Mucosa of rectum (tissue), 2 donors: ENCODE measurements around the gene PRKN.

ENCODE experiments used
- H3K27ac ChIP-seq, 2 donors: one replicate each; pipeline ENCODE4 v1.7.0; 2013; ENCODE audit warnings: inconsistent platforms in 2 of 2, low read depth in 2 of 2, low read length in 2 of 2
- H3K27me3 ChIP-seq, 2 donors: one replicate each; pipeline ENCODE4 v1.7.0; 2013; ENCODE audit warnings: low read length in 2 of 2; ENCODE audit not compliant: control insufficient read depth in 2 of 2, insufficient read depth in 2 of 2
- H3K36me3 ChIP-seq, 2 donors: one replicate each; pipeline ENCODE4 v1.7.0; 2013; ENCODE audit warnings: low read length in 2 of 2; ENCODE audit not compliant: control insufficient read depth in 2 of 2, insufficient read depth in 2 of 2
- H3K4me1 ChIP-seq, 2 donors: one replicate each; pipeline ENCODE4 v1.7.0; 2013; ENCODE audit warnings: low read length in 2 of 2, mild to moderate bottlenecking in 1 of 2; ENCODE audit not compliant: control insufficient read depth in 2 of 2, insufficient read depth in 2 of 2
- H3K4me3 ChIP-seq, 2 donors: one replicate each; pipeline ENCODE4 v1.7.0; 2013; ENCODE audit warnings: low read length in 2 of 2
- H3K9ac ChIP-seq, 2 donors: one replicate each; pipeline ENCODE4 v1.7.0; 2013; ENCODE audit warnings: low read length in 2 of 2, low read depth in 1 of 2, mild to moderate bottlenecking in 1 of 2
- H3K9me3 ChIP-seq, 2 donors: one replicate each; pipeline ENCODE4 v1.7.0; 2013; ENCODE audit warnings: low read length in 2 of 2; ENCODE audit not compliant: control insufficient read depth in 2 of 2
- donor health status: healthy.
- donor health status: Normal muscosa, but diverticular disease.

The PRKN gene

GRCh38 chr6:161926324-161926723 lies 801.2 kb downstream of the PRKN start:
- Histone ChIP-seq H3K4me1 (no peaks in the 10 kb centered on the region), H3K27me3 (no peaks in the 10 kb centered on the region), H3K9me3 (no peaks in the 10 kb centered on the region), H3K9ac (no peak overlapping the region), H3K27ac (no peak overlapping the region), H3K4me3 (no peak overlapping the region), H3K36me3 (no peaks in the 10 kb centered on the region)

GRCh38 chr6:161924516-161925116 lies 803.0 kb downstream of the PRKN start:
- Histone ChIP-seq H3K4me3 (no peak overlapping the region), H3K27me3 (no peaks in the 10 kb centered on the region), H3K36me3 (no peaks in the 10 kb centered on the region), H3K9ac (no peak overlapping the region), H3K27ac (no peak overlapping the region), H3K9me3 (no peaks in the 10 kb centered on the region), H3K4me1 (no peaks in the 10 kb centered on the region)

- Histone ChIP-seq H3K9ac (no peak overlapping the region), H3K27ac (no peak overlapping the region), H3K27me3 (no peaks in the 10 kb centered on the region), H3K4me3 (no peak overlapping the region), H3K4me1 (no peaks in the 10 kb centered on the region), H3K36me3 (no peaks in the 10 kb centered on the region), H3K9me3 (no peaks in the 10 kb centered on the region)
Observed at GRCh38 chr6:161922631-161923119, 804.9 kb downstream of the PRKN start.

GRCh38 chr6:161921602-161922395 lies 805.8 kb downstream of the PRKN start:
- Histone ChIP-seq H3K27me3 (no peaks in the 10 kb centered on the region), H3K4me3 (no peak overlapping the region), H3K4me1 (no peaks in the 10 kb centered on the region), H3K9ac (no peak overlapping the region), H3K27ac (no peak overlapping the region), H3K9me3 (no peaks in the 10 kb centered on the region), H3K36me3 (no peaks in the 10 kb centered on the region)

- Histone ChIP-seq H3K4me1 (no peaks in the 10 kb centered on the region), H3K27me3 (no peaks in the 10 kb centered on the region), H3K36me3 (no peaks in the 10 kb centered on the region), H3K27ac (no peak overlapping the region), H3K9ac (no peak overlapping the region), H3K9me3 (no peaks in the 10 kb centered on the region), H3K4me3 (no peak overlapping the region)
Observed at GRCh38 chr6:161919691-161920090, 807.9 kb downstream of the PRKN start.

GRCh38 chr6:161918628-161919205 lies 808.8 kb downstream of the PRKN start:
- Histone ChIP-seq H3K9me3 (no peaks in the 10 kb centered on the region), H3K27ac (no peak overlapping the region), H3K4me3 (no peak overlapping the region), H3K36me3 (no peaks in the 10 kb centered on the region), H3K9ac (no peak overlapping the region), H3K27me3 (no peaks in the 10 kb centered on the region), H3K4me1 (no peaks in the 10 kb centered on the region)

- H3K36me3 ChIP-seq = no peaks in the 10 kb centered on the region
- H3K9me3 ChIP-seq = no peaks in the 10 kb centered on the region
- H3K9ac ChIP-seq = no peak overlapping the region
- no peaks in the 10 kb centered on the region for H3K27me3 ChIP-seq
- H3K4me1 ChIP-seq = no peaks in the 10 kb centered on the region
- no peak overlapping the region for H3K27ac ChIP-seq
- no peak overlapping the region for H3K4me3 ChIP-seq
Observed at GRCh38 chr6:161918109-161918531, 809.4 kb downstream of the PRKN start.

- H3K4me3 ChIP-seq = no peak overlapping the region
- no peaks in the 10 kb centered on the region for H3K4me1 ChIP-seq
- H3K36me3 ChIP-seq = no peaks in the 10 kb centered on the region
- H3K9me3 ChIP-seq = no peaks in the 10 kb centered on the region
- no peak overlapping the region for H3K27ac ChIP-seq
- no peak overlapping the region for H3K9ac ChIP-seq
- H3K27me3 ChIP-seq = no peaks in the 10 kb centered on the region
Observed at GRCh38 chr6:161917645-161918044, 809.9 kb downstream of the PRKN start.

- H3K36me3 ChIP-seq = no peaks in the 10 kb centered on the region
- no peaks in the 10 kb centered on the region for H3K9me3 ChIP-seq
- H3K4me3 ChIP-seq = no peak overlapping the region
- no peaks in the 10 kb centered on the region for H3K4me1 ChIP-seq
- no peak overlapping the region for H3K27ac ChIP-seq
- no peak overlapping the region for H3K9ac ChIP-seq
- no peaks in the 10 kb centered on the region for H3K27me3 ChIP-seq
Observed at GRCh38 chr6:161915456-161915964, 812.1 kb downstream of the PRKN start.

- no peak overlapping the region for H3K27ac ChIP-seq
- H3K9me3 ChIP-seq = no peaks in the 10 kb centered on the region
- H3K27me3 ChIP-seq = no peaks in the 10 kb centered on the region
- no peak overlapping the region for H3K9ac ChIP-seq
- H3K36me3 ChIP-seq = no peaks in the 10 kb centered on the region
- H3K4me1 ChIP-seq = no peaks in the 10 kb centered on the region
- no peak overlapping the region for H3K4me3 ChIP-seq
Observed at GRCh38 chr6:161908872-161909271, 818.7 kb downstream of the PRKN start.
